ENCODE measurements around the gene THOC5.
"Not testable (repeated sequence)": the region's sequence is repeated elsewhere in the genome, so short reads cannot be mapped to it uniquely, and the experiment has no call there.

THOC5 gene

GRCh38 chr22:29503811-29504372 lies 49.7 kb downstream of the THOC5 start:
- no peak overlapping the region for H3K4me3 ChIP-seq (ENCODE audit: low read depth, low read length)
- no peak for TF ChIP-seq CTCF (IDR thresholded peaks at IDR 0.05; ENCODE audit: low read depth, low read length)

GRCh38 chr22:29499852-29500251 lies 53.7 kb downstream of the THOC5 start:
- no peak overlapping the region for H3K4me3 ChIP-seq (ENCODE audit: low read depth, low read length)
- TF ChIP-seq CTCF (IDR thresholded peaks at IDR 0.05; ENCODE audit: low read depth, low read length): no peak

GRCh38 chr22:29493636-29494035 lies 59.9 kb downstream of the THOC5 start:
- H3K4me3 ChIP-seq (ENCODE audit: low read depth, low read length): no peak overlapping the region
- no peak for TF ChIP-seq CTCF (IDR thresholded peaks at IDR 0.05; ENCODE audit: low read depth, low read length)

- TF ChIP-seq CTCF (IDR thresholded peaks at IDR 0.05; ENCODE audit: low read depth, low read length): no peak
- no peak overlapping the region for H3K4me3 ChIP-seq (ENCODE audit: low read depth, low read length)
Observed at GRCh38 chr22:29491012-29491411, 62.5 kb downstream of the THOC5 start.

- H3K4me3 ChIP-seq (ENCODE audit: low read depth, low read length): not testable (repeated sequence)
Observed at GRCh38 chr22:29489127-29489780, 64.3 kb downstream of the THOC5 start.

- no peak for TF ChIP-seq CTCF (IDR thresholded peaks at IDR 0.05; ENCODE audit: low read depth, low read length)
- H3K4me3 ChIP-seq (ENCODE audit: low read depth, low read length): no peak overlapping the region
Observed at GRCh38 chr22:29487426-29487986, 66.1 kb downstream of the THOC5 start.

GRCh38 chr22:29485448-29485847 lies 68.1 kb downstream of the THOC5 start:
- no peak overlapping the region for H3K4me3 ChIP-seq (ENCODE audit: low read depth, low read length)
- TF ChIP-seq CTCF (IDR thresholded peaks at IDR 0.05; ENCODE audit: low read depth, low read length): no peak
